ENCODE results near the gene MYO18B. TPM values are rescaled to one million over a fixed set of nuclear protein-coding genes. Genes with fewer than 3 reads are reported as not detected.

Gene MYO18B
- total RNA-seq, 1 donor from 2014 or later, result 1.9 TPM

DNA sequence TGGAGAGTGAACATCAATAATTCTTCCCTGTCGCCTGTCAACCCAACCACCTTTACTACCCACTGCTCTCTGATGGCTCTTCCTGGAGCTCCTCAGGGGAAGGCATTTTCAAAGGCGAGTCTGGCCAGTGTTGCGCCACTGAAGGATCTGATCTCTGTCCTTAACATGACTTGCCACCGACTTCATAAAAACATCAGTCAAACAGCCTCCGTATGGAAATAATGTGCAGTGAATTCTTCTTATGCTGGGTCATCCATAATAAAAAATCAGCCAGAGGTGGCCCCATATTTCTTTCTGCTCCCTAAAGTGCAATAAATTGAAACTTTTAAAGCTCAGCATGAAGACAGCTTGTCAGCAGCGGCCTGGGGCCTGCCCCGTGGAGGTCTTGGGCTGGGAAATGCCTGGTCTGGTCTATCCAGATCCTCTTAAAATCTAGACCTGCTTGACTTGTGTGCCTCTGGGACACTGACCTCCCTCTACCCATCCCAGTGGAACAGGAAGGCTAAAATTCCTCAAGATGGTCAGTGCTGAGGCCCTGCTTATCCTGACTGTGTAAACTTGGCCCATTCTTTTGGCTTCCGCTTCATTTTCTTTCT is 199.5 kb downstream of the MYO18B start:
- peaks cover 15% of the 10 kb centered on the region for H3K27me3 Mint-ChIP-seq
- H3K36me3 Mint-ChIP-seq (ENCODE audit: insufficient read depth), result peaks cover 1% of the 10 kb centered on the region
- DNase-seq (ENCODE audit: low spot score, unreplicated experiment), result no peak
- no peak overlapping the region for H3K4me3 Mint-ChIP-seq (ENCODE audit: low read depth)
- H3K9me3 Mint-ChIP-seq (ENCODE audit: low read depth), result peaks cover 8% of the 10 kb centered on the region
- H3K27ac Mint-ChIP-seq, result peak overlapping the region; percentile 11
- peaks cover 4% of the 10 kb centered on the region for H3K4me1 Mint-ChIP-seq (ENCODE audit: low read depth)
- TF ChIP-seq, protein P1, sequence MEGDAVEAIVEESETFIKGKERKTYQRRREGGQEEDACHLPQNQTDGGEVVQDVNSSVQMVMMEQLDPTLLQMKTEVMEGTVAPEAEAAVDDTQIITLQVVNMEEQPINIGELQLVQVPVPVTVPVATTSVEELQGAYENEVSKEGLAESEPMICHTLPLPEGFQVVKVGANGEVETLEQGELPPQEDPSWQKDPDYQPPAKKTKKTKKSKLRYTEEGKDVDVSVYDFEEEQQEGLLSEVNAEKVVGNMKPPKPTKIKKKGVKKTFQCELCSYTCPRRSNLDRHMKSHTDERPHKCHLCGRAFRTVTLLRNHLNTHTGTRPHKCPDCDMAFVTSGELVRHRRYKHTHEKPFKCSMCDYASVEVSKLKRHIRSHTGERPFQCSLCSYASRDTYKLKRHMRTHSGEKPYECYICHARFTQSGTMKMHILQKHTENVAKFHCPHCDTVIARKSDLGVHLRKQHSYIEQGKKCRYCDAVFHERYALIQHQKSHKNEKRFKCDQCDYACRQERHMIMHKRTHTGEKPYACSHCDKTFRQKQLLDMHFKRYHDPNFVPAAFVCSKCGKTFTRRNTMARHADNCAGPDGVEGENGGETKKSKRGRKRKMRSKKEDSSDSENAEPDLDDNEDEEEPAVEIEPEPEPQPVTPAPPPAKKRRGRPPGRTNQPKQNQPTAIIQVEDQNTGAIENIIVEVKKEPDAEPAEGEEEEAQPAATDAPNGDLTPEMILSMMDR (IDR thresholded peaks at IDR 0.05; ENCODE audit: unreplicated experiment), result no peak

DNA sequence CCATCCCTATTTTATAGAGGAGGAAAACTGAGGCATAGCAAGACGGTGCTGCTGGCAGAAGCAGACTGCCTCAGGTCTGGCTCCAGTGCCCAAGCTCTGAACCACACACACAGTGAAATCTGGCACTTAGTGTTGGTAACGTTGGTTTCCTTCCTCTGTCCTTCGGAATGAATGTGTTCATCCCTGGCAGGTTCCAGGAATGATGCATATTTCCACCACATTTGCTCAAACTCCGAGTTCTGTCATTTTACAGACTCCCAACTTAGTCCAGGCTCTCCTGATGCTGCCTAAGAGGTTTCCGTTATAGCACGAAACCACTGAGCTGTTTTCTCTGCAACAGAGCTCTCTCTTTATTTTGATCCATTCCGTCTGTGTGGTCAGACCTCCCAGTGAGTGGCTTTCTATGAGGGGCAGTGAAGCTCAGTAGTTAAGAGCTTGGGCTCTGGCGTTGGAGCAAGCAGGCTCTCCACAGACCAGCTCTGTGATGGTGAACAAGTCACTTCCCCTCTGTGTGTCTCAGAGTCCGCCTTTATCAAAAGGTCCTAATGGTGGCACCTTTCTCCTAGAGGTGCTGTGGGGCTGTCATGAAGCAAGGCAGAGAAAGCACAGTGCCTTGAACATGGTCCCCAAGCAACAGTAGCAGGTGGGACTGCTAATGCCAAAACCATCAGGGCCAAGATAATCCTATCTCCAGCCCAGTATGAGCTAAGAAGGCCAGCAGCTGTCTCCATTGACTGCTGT is 200.3 kb downstream of the MYO18B start:
- peaks cover 8% of the 10 kb centered on the region for H3K9me3 Mint-ChIP-seq (ENCODE audit: low read depth)
- peaks cover 4% of the 10 kb centered on the region for H3K4me1 Mint-ChIP-seq (ENCODE audit: low read depth)
- DNase-seq (ENCODE audit: low spot score, unreplicated experiment), result no peak
- H3K27ac Mint-ChIP-seq, result no peak overlapping the region
- H3K4me3 Mint-ChIP-seq (ENCODE audit: low read depth), result no peak overlapping the region
- H3K27me3 Mint-ChIP-seq, result peaks cover 15% of the 10 kb centered on the region
- TF ChIP-seq, protein P1 (IDR thresholded peaks at IDR 0.05; ENCODE audit: unreplicated experiment), result no peak
- H3K36me3 Mint-ChIP-seq (ENCODE audit: insufficient read depth), result peaks cover 1% of the 10 kb centered on the region

DNA sequence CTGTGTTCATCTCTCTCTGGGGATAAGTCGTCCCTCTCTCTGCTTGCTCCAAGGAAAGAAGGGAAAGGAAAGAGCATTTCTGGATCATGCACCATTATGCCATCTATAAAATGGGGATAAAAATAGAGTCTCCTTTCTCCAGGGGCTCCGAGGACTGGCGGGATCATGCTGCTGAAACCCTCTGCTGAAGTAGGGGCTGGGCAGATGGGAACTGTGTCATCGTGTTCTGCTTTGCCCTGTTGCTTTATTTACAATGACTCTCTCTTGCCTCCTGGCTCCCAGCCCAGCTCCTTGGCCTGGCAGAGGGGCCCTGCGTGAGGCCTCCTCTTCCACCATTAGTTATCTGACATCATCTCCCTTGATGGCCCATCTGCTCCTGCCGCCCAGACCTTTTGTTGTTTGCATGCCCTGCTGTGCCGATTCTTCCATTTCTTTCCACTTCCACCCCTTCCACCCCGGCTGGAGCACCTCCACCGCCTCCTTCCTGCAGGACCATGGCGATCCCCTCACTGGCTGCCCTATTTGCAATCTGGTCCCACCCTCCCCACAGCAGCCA is 200.9 kb downstream of the MYO18B start:
- no peak for DNase-seq (ENCODE audit: low spot score, unreplicated experiment)
- TF ChIP-seq, protein P1 (IDR thresholded peaks at IDR 0.05; ENCODE audit: unreplicated experiment), result no peak
- Mint-ChIP-seq H3K9me3 (ENCODE audit: low read depth) (peaks cover 9% of the 10 kb centered on the region), H3K27me3 (peaks cover 15% of the 10 kb centered on the region), H3K4me3 (ENCODE audit: low read depth) (no peak overlapping the region), H3K27ac (peak overlapping the region; percentile 30), H3K36me3 (ENCODE audit: insufficient read depth) (peaks cover 1% of the 10 kb centered on the region), H3K4me1 (ENCODE audit: low read depth) (peaks cover 4% of the 10 kb centered on the region)

DNA sequence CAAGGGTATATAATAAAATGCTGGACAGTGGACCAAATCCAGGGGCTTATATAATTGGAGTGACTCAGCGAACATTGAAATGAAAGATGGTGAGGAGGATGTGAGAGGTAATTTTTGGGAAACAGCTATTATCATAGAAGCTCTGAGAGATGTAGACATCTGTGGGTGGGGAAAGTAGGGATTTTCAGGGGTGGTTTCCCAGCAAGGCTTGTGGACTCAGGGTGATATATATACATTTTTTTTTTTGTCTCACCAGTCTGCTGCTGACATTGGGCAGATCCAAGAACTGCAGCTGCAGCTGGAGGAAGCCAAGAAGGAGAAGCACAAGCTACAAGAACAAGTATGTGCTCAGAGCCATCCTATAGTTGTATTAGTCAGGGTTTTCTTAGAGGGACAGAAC is 208.1 kb downstream of the MYO18B start:
- TF ChIP-seq, protein P1 (IDR thresholded peaks at IDR 0.05; ENCODE audit: unreplicated experiment), result no peak
- Mint-ChIP-seq H3K4me1 (ENCODE audit: low read depth) (peaks cover 35% of the 10 kb centered on the region), H3K9me3 (ENCODE audit: low read depth) (peaks cover 4% of the 10 kb centered on the region), H3K27me3 (peaks cover 7% of the 10 kb centered on the region), H3K36me3 (ENCODE audit: insufficient read depth) (no peaks in the 10 kb centered on the region), H3K27ac (peak overlapping the region; percentile 22), H3K4me3 (ENCODE audit: low read depth) (no peak overlapping the region)
- DNase-seq (ENCODE audit: low spot score, unreplicated experiment), result no peak

DNA sequence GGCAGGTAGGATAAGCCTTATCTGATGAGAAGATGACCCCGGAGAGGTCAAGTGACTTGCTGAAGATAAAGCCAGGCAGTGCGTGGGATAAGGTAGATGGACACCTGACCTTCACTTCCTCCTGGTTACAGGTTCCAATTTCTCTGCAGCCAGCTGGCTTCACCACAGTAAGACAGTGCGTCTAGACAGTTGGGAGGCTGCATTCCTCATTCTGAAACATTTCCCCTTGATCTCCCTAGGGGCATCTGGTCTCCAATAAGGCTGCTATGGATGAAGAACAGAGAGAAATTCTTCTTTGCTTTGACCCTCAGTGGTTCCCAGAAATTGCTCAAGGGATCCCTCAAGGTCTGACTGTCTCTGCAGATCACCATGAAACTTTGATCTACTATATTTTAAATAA is 211.3 kb downstream of the MYO18B start:
- Mint-ChIP-seq H3K27ac (peak overlapping the region; percentile 61), H3K4me3 (ENCODE audit: low read depth) (peak overlapping the region; percentile 31), H3K36me3 (ENCODE audit: insufficient read depth) (no peaks in the 10 kb centered on the region), H3K9me3 (ENCODE audit: low read depth) (no peaks in the 10 kb centered on the region), H3K27me3 (peaks cover 7% of the 10 kb centered on the region), H3K4me1 (ENCODE audit: low read depth) (peaks cover 46% of the 10 kb centered on the region)
- TF ChIP-seq, protein P1 (IDR thresholded peaks at IDR 0.05; ENCODE audit: unreplicated experiment), result no peak
- no peak for DNase-seq (ENCODE audit: low spot score, unreplicated experiment)

Data from progenitor cell of endocrine pancreas (in vitro differentiated cells).